ENCODE results near the gene ACP7. TPM values are rescaled to one million over a fixed set of nuclear protein-coding genes. Genes with fewer than 3 reads are reported as not detected.

The ACP7 gene
- total and polyA plus RNA-seq, 10 of the 15 experiments (the other 5 are each of a cell fraction or from before 2014, with no cell fraction given), result not detected

DNA sequence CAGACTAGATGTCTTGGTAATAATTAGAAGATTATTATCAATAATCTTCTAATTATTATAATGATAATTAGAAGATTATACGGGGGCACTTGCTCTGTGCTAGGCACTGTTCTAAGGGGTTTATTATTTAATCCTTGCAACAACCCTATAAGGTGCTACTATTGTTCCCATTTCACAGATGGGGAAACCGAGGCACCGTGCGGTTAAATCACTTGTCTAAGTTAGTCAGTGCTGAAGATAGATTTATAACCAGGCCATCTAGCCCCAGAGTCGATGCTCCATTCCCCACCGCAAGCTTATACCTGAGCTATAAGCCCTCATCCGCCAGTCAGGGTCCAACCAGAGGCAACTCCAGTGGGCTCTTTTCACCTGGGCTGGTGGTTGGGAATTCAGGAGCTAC is 2.0 kb upstream of the ACP7 start (continued):
- TF ChIP-seq GATAD2B (conservative IDR thresholded peaks at IDR 0.05; ENCODE audit: low read depth) (no peak), KLF5 (IDR thresholded peaks at IDR 0.05; ENCODE audit: partially characterized antibody) (no peak)
- TF ChIP-seq, protein P1, sequence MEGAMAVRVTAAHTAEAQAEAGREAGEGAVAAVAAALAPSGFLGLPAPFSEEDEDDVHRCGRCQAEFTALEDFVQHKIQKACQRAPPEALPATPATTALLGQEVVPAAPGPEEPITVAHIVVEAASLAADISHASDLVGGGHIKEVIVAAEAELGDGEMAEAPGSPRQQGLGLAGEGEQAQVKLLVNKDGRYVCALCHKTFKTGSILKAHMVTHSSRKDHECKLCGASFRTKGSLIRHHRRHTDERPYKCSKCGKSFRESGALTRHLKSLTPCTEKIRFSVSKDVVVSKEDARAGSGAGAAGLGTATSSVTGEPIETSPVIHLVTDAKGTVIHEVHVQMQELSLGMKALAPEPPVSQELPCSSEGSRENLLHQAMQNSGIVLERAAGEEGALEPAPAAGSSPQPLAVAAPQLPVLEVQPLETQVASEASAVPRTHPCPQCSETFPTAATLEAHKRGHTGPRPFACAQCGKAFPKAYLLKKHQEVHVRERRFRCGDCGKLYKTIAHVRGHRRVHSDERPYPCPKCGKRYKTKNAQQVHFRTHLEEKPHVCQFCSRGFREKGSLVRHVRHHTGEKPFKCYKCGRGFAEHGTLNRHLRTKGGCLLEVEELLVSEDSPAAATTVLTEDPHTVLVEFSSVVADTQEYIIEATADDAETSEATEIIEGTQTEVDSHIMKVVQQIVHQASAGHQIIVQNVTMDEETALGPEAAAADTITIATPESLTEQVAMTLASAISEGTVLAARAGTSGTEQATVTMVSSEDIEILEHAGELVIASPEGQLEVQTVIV (IDR thresholded peaks at IDR 0.05; ENCODE audit: borderline replicate concordance, partially characterized antibody), result no peak

- no peak overlapping the region for H3K4me3 ChIP-seq
- H3K9me3 ChIP-seq (replicated peaks; ENCODE audit: control insufficient read depth, insufficient read depth, low read length), result no peaks in the 10 kb centered on the region
- no TSS peak for BruUV-seq (replicated peaks)
- peaks cover 5 to 12% of the 10 kb centered on the region in 2 experiments; a peak in 3 of 4 replicates for H3K27me3 ChIP-seq (replicated peaks in 1 of 2; ENCODE audit: control insufficient read depth in 2 of 2, insufficient read depth in 2 of 2, low read length in 1 of 2)
- no peak overlapping the region for H3K4me2 ChIP-seq (ENCODE audit: control insufficient read depth, insufficient read depth)
- TF ChIP-seq LARP7 (IDR thresholded peaks at IDR 0.05), result no peak
- no peak for TF ChIP-seq NR2F1 (conservative IDR thresholded peaks at IDR 0.05)
- TF ChIP-seq, protein P2, sequence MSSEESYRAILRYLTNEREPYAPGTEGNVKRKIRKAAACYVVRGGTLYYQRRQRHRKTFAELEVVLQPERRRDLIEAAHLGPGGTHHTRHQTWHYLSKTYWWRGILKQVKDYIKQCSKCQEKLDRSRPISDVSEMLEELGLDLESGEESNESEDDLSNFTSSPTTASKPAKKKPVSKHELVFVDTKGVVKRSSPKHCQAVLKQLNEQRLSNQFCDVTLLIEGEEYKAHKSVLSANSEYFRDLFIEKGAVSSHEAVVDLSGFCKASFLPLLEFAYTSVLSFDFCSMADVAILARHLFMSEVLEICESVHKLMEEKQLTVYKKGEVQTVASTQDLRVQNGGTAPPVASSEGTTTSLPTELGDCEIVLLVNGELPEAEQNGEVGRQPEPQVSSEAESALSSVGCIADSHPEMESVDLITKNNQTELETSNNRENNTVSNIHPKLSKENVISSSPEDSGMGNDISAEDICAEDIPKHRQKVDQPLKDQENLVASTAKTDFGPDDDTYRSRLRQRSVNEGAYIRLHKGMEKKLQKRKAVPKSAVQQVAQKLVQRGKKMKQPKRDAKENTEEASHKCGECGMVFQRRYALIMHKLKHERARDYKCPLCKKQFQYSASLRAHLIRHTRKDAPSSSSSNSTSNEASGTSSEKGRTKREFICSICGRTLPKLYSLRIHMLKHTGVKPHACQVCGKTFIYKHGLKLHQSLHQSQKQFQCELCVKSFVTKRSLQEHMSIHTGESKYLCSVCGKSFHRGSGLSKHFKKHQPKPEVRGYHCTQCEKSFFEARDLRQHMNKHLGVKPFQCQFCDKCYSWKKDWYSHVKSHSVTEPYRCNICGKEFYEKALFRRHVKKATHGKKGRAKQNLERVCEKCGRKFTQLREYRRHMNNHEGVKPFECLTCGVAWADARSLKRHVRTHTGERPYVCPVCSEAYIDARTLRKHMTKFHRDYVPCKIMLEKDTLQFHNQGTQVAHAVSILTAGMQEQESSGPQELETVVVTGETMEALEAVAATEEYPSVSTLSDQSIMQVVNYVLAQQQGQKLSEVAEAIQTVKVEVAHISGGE (CRISPR knock-in tag; IDR thresholded peaks at IDR 0.05), result no peak
- TF ChIP-seq NKRF (conservative IDR thresholded peaks at IDR 0.05), result no peak
- H4K20me1 ChIP-seq (ENCODE audit: control insufficient read depth, insufficient read depth), result no peaks in the 10 kb centered on the region
- no peak for DNase-seq (ENCODE audit: low read depth, low spot score)
- no peak overlapping the region for H3K27ac ChIP-seq (ENCODE audit: control insufficient read depth, insufficient read depth)
- 5% methylated on average over 15 of the region's 15 CpGs for WGBS (ENCODE audit: insufficient coverage, insufficient replicate concordance, low lambda C conversion rate, missing lambda C conversion rate)
- intact Hi-C loops (cut with micrococcal nuclease; ENCODE audit: unreplicated experiment) (no loop called here), in situ Hi-C loops (cut with MboI) (no loop called here)
- no peaks in the 10 kb centered on the region for H3K79me2 ChIP-seq (ENCODE audit: control insufficient read depth, insufficient read depth, low read length)
- POLR2A ChIA-PET, result no interaction called here
- no peaks in the 10 kb centered on the region for H3K4me1 ChIP-seq (ENCODE audit: control insufficient read depth, insufficient read depth, low read length)
- H3K9ac ChIP-seq (ENCODE audit: control insufficient read depth, insufficient read depth, low read length), result no peak overlapping the region
- RAD21 ChIA-PET (ENCODE audit: unreplicated experiment), result interaction anchor here (0.6 kb wide), 1 partner anchor 230 kb away, joined by 3 read pairs; no protein-coding TSS in a partner anchor
- no peak for ATAC-seq
- H3K36me3 ChIP-seq (ENCODE audit: control insufficient read depth in 2 of 2, insufficient read depth in 2 of 2, low read length in 1 of 2), result no peaks in the 10 kb centered on the region
- no peak overlapping the region for H2AFZ ChIP-seq (ENCODE audit: control insufficient read depth, low read depth, low read length)
- SMC1A ChIA-PET (ENCODE audit: uncharacterized antibody, unreplicated experiment), result no interaction called here
- CTCF ChIA-PET, result no interaction called here
- FAIRE-seq, result no peak
These were observed 1.2 kb upstream of the ACP7 start for GRCh38 chr19:39082745-39083598.
